HG02678 (cell line): ENCODE results near the gene UTY.
"Not testable (repeated sequence)": the region's sequence is repeated elsewhere in the genome, so short reads cannot be mapped to it uniquely, and the experiment has no call there.

Source experiments
- ATAC-seq: cut with Tn5 transposase; IDR thresholded peaks from one replicate; pipeline ENCODE4 v1.9.1; 2021; ENCODE audit warnings: mild to moderate bottlenecking, moderate library complexity; ENCODE audit not compliant: unreplicated experiment

The UTY gene

DNA sequence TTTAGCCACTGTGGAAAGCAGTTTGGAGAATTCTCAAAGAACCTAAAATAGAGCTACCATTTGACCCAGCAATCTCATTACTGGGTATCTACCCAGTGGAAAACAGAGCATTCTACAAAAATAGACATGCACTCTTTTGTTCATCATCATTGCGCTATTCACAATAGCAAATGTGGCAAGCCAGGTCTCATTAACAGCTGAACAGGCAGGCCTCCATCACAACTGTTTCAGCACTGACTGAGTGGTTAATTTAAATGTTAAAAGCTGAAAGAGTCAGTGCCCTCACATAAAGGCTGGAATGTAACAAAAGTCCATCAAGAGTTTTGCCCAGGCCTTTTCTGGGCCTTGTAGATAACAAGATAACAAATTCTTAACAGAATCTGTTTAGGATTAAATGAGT is 166.9 kb downstream of the UTY start:
- no peak for ATAC-seq

DNA sequence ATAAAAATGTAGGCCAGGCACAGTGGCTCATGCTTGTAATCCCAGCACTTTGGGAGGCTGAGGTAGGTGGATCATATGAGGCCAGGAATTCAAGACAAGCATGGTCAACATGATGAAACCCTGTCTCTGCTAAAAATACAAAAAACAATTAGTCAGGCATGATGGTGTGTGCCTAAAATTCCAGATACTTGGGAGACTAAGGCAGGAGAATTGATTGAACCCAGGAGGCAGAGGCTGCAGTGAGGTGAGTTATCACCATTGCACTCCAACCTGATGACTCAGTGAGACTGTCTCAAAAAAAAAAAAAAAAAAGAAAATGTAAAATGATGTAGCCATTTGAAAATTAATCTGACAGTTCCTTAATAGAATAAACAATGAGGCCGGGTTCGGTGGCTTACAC is 171.9 kb downstream of the UTY start:
- no peak for ATAC-seq

DNA sequence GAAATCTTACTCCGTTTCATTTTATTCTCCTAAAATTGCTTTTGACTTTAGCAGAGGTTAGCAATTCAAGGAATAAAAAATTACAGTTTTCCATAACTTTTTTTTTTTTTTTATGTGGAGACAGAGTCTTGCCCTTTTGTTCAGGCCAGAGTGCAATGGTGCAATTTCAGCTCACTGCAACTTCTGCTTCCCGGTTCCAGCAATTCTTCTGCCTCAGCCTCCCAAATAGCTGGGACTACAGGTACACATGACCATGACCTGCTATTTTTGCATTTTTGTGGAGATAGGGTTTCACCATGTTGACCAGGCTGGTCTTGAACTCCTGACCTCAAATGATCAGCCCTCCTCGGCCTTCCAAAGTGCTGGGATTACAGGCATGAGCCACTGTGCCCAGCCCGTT is 179.0 kb downstream of the UTY start:
- no peak for ATAC-seq

DNA sequence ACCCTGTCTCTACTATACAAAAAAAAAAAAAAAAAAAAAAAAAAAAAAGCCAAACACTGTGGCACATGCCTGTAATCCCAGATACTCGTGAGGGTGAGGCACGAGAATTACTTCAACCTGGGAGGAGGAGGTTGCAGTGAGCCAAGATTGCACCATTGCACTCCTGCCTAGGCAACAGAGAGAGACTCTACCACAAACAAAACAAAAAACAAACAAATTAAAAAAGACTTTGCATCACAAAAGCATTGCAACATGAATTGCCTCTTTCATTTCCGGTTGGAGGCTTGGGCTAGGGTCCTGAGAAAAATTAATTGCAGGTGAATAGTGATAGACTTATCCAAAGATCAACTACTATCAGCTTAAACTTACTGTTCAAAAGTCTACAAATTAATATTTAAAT is 180.4 kb downstream of the UTY start:
- ATAC-seq = no peak

DNA sequence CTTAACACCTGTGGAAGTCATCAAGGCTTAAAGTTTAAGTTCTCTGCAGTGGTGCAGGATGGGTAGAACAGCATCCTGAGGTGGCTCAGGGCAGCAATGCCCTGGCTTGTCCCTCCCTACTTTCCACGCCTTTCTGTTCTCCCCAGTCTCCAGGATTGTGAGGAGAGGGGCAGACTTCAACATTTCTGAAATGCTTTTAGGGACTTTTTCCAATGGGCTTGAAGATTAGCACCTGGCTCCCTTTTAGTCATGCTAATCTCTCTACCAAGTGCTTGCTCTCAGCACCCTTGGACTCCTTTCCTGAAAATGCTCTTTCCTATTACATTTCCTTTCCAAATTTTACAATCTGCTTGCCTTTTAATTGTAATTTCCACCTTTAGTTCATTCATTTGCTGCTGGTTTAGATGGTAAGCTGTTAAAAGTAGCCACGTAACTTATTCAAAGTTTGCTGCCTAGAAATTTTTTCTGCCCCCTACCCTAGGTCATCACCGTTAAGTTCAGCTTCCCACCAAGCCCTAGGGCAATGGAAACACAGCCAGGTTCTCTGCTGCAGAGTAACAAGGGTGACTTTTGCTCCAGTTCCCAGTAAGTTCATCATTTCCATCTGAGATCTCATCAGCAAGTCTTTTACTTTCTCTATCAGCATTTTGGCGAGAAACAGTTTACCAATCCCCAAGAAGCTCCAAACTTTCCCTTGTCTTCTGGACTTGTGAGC is 183.5 kb downstream of the UTY start:
- ATAC-seq = no peak

DNA sequence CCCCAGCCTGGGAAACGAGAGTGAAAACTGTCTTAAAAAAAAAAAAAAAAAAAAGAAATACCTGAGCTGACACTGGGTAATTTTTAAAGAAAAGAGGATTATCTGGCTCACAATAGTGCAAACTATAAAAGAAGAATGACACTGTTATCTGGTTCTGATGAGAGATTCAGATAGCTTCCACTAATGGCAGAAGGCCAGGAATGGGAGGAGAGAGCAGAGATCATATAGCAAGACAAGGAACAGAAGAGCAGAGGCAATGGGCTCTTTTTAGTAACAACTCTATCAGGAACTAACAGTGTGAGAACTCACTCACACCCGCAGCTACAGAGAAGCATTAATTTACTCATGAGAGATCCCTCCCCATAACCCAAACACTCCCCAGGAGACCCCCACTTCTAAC is 184.8 kb downstream of the UTY start:
- no peak for ATAC-seq

DNA sequence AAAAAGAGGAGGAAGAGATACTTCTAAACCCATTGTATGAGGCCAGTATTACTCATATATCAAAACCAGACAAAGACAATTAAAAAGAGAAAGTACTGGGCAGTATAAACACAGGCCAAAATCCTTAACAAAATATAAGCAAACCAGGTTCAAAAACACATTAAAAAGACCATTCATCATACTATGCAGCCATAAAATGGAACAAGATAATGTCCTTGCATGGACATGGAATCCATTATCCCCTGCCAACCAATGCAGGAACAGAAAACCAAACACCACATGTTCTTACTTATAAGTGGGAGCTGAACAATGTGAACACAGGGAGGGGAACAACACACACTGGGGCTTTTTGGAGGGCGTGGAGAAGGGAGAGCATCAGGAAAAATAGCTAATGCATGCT is 188.6 kb downstream of the UTY start:
- ATAC-seq = no peak

DNA sequence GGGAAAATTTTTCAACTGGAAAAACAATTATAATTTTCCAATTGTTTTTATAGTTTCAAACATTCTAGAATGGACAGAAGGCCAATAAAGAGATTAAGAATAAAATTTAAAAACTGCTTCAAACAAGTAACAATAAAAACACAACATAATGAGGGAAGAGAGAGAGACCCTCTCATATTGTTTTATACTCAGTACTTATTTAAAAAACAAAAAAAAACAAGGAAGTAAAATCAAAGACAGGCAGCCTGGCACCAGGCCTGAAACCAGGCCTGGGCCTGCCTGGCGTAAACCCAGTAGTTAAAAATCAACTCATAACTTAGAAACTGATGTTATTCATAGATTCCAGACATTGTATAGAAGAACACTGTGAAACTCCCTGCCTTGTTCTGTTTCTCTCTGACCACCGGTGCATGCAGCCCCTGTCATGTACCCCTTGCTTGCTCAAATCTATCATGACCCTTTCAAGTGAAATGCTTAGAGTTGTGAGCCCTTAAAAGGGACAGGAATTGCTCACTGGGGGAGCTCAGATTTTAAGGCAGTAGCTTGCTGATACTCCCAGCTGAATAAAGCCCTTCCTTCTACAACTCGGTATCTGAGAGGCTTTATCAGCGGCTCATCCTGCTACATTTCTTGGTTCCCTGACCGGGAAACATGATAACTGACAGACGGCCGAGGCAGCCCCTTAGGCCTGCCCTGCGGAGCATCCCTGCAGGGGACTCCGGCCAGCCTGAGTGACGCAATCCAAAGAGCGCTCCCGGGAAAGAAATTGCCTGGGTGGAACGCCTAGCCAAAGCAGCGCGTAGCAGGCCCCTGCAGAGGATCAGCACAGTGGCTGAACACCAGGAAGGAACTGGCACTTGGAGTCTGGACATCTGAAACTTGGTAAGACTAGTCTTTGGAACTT is 197.4 kb downstream of the UTY start:
- ATAC-seq = not testable (repeated sequence)

DNA sequence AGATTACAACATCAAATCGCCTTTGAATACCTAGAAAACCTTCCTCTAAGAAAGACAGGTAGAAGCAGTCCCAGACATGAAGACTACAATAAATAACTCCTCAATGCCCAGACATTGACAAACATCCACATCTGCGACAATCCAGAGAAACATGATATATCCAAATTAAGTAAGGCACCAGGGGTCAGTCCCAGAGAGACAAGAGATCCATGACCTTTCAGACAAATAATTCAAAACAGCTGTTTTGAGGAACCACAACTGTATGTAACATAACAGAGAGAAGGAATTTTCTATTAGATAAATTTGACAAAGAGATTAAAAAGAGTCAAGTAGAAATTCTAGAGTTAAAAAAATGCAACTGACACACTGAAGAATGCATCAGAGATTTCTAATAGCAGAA is 200.3 kb downstream of the UTY start:
- no peak for ATAC-seq

DNA sequence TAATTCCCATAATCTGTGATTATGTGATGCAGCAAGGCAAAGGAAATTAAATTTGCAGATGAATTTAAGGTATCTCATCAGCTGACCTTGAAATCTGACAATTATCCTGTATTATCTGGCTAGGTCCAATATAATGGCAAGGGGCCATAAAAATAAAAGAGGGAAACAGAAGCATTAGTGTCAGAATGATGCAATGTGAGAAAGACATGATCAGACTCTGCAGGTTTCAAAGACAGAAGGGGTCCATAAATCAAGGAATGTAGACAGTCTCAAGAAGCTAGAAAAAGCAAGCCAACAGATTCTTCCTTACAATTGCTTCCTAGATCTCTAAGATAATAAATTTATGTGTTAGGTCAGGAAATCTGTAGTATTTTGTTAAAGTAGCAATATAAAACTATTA is 208.1 kb downstream of the UTY start:
- ATAC-seq = no peak

DNA sequence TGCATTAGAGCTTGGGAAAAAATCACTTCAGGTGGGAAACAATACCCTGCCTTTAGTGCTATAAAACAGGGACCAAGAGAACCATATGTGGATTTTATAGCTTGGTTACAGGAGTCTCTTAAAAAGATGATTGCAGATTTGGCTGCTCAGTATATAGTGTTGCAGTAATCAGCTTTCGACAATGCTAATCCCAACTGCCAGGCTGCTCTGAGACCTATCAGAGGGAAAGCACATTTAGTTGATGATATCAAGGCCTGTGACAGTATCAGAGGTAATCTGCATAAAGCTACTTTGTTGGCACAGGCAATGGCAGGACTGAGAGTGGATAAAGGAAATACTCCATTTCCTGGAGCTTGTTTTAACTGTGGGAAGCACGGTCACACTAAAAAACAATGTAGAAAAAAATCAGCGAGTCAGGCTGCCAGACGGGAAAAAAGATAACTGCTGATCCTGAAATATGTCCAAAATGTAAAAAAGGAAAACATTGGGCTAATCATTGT is 225.8 kb downstream of the UTY start:
- not testable (repeated sequence) for ATAC-seq

DNA sequence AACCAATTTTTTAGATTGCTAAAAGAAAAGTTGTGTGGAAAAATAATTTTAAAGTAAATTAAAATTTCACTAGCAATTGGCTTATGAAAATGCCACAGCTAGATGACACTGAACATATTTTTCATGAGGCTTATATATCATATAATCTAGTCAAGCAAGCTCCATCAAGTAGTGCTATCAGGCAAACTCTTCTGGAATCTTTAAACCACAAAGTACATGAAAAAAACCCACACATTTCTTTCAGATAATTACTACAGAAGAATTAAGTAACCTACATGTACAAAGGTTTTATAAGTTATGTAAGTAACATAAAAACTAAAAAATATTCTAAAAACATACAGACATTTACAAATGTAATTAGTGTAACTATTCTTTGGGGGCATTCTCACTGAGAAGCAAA is 229.4 kb downstream of the UTY start:
- no peak for ATAC-seq

DNA sequence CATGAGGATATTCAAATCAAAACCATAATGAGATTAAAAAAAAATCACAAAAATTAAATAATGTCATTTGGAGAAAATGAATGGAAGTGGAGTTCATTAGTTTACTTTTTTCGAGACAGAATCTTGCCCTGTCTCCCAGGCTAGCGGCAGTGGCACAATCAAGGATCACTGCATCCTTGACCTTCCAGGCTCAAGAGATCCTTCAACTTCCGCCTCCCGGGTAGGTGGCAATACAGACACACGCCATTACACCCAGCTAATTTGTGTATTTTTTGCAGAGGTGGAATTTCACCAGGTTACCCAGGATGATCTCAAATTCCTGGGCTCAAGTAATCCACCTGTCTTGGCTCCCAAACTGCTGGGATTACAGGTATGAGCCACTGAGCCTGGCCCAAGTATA is 236.1 kb downstream of the UTY start:
- ATAC-seq = no peak

DNA sequence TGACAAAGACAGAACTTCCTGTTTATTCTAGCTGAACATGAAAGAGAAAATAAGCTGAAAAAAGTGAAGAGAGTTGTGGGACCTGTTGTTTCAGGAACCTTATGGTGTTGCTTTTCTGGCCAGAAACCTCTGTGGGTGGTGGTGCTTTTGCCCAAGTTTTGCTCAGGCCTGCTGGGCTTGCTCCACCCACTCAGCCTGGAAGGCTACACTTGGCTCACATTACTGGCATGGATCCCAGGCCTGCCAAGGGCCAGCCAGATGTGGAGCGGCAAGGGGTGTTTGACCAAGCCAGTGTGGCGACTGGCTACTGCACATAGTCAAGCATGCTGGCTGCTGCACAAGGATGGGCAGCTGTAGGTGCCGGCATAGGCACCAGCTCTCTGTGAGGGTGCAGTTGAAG is 245.9 kb downstream of the UTY start:
- ATAC-seq = no peak

DNA sequence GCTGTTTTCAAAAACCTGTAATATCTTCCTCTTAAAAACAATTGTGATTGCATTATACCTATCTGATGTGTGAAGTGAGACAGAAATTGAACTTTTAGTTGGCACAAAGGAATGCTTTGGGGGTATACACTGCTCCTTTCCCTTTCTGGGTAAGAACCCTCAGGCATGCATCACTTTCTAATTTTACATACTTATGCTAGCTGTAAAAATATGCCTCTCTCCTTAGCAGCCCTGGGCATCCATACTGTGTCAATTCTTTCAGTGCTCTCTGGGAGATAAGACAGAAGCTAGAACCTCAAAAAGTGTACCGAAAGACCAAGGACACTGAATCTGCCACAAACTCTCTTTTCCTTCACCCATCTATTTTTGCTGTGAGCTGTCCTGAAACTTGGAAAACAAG is 246.7 kb downstream of the UTY start:
- ATAC-seq = no peak

DNA sequence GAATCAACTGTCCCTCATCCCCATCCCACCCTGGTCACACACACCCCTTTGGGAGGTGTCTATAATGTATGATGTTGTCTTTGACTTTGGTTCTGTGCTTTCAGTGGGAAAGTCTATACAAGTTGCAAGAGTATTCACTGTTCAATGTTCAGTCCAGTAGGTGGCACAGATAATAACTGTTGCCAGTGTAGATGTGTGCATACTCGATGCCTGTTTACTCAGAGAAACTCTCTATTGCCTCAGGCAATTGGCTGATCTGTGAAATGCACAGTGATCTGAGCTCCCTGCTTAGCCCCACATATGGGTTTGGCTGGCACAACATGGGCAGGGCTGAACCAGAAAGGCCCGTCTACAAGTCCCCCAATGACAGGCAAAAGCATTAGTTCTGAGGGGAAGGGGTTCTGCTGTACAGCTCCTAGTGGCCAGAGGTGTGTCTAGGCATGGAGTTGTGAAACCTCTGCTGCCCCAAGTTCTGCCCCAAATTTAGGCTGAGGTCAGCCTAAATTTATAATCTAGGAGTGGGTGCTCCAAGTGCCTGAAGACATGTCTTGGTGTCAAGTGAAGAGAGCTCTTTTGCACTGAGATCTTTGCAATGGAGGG is 252.4 kb downstream of the UTY start:
- ATAC-seq = no peak

DNA sequence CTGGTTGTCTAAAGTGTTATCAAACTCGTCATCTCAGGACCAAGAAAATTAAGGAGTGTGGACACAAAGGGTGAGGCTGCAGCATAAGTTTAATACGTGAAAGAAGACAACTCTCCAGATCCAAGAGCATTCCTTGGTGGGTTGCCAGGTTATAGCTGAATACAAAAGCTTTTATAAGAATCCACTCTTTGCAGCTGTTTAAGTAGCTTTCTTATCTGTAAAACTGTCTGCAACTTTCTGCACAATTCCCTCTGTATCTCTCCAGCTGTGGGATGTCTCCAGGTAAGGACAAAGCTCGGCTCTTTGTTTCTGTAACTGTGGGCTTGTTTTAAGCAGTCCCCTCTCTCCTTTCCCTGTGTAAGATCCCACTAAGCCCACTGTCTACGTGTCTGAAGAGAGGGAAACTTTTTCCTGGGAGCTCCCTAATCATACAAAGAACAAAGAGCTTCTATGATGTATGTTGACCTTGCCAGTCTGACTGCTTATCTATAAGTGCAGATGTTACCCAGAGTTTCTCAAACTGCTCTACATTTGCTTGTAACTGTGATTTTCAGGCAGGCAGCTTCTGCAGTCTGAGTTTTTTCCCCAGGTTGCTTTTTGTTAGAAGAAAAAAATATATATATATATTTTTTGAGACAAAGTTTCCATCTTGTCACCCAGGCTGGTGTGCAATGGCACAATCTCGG is 268.7 kb downstream of the UTY start:
- no peak for ATAC-seq

DNA sequence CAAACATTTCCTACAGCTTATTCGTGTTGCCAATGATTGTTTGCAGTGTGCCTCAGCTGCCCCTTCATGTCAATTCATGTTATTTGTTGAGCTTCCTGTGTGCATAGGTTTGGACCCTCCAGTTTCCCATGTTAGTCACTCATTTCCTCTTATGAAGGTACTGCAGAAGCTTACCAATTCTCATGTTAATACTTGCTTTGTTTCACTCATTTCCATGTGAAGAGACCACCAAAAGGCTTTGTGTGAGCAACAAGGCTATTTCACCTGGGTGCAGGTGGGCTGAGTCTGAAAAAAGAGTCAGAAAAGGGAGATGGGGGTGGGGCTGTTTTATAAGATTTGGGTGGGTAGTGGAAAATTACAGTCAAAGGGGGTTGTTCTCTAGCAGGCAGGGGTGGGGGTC is 274.6 kb downstream of the UTY start:
- ATAC-seq = no peak
